DMS 273 treated with DMSO at 0.1 percent for 48 hours (cell line): ENCODE data around the gene OAS3.
"Not testable (repeated sequence)": the region's sequence is repeated elsewhere in the genome, so short reads cannot be mapped to it uniquely, and the experiment has no call there.

Source experiments
- DNase-seq: peaks from one replicate; lab custom pipeline; 2025; lab: John Stamatoyannopoulos, UW

The OAS3 gene

GRCh38 chr12:112937741-112938719 lies at the start of gene OAS3:
Gene OAS3 (plus strand): TSS chr12:112938474. CDS start chr12:112938531, 57 bp downstream.
- no peak for DNase-seq

- DNase-seq: no peak
These were observed 46.9 kb upstream of the OAS3 start for GRCh38 chr12:112891093-112892024.

GRCh38 chr12:112892856-112893255 lies 45.4 kb upstream of the OAS3 start:
- DNase-seq: no peak

GRCh38 chr12:112894128-112894527 lies 44.1 kb upstream of the OAS3 start:
- no peak for DNase-seq

- no peak for DNase-seq
These were observed 39.9 kb upstream of the OAS3 start for GRCh38 chr12:112898380-112898779.

- peak; percentile 72 for DNase-seq
These were observed 37.8 kb upstream of the OAS3 start for GRCh38 chr12:112900298-112901145.

- DNase-seq: no peak
These were observed 37.0 kb upstream of the OAS3 start for GRCh38 chr12:112901271-112901670.

GRCh38 chr12:112904571-112904970 lies 33.7 kb upstream of the OAS3 start:
- DNase-seq: no peak

GRCh38 chr12:112905451-112906089 lies 32.7 kb upstream of the OAS3 start:
- DNase-seq: no peak

- peak; percentile 1 for DNase-seq
These were observed 31.4 kb upstream of the OAS3 start, which contains the start of gene OAS1 for GRCh38 chr12:112906712-112907414. Gene OAS1 (plus strand): TSS chr12:112906962. CDS start chr12:112907040, 78 bp downstream.

- DNase-seq: no peak
These were observed 30.7 kb upstream of the OAS3 start for GRCh38 chr12:112907415-112908157.

GRCh38 chr12:112908548-112908947 lies 29.7 kb upstream of the OAS3 start:
- DNase-seq: no peak

GRCh38 chr12:112909693-112910092 lies 28.6 kb upstream of the OAS3 start:
- no peak for DNase-seq

- DNase-seq: no peak
These were observed 25.1 kb upstream of the OAS3 start for GRCh38 chr12:112913038-112913688.

GRCh38 chr12:112913888-112914287 lies 24.4 kb upstream of the OAS3 start:
- DNase-seq: not testable (repeated sequence)

- DNase-seq: no peak
These were observed 22.0 kb upstream of the OAS3 start for GRCh38 chr12:112916270-112916669.

GRCh38 chr12:112919121-112919520 lies 19.2 kb upstream of the OAS3 start:
- DNase-seq: no peak

GRCh38 chr12:112924986-112925385 lies 13.3 kb upstream of the OAS3 start:
- no peak for DNase-seq

- not testable (repeated sequence) for DNase-seq
These were observed 11.7 kb upstream of the OAS3 start for GRCh38 chr12:112926416-112927033.
